Kidney (tissue), 2 donors: ENCODE measurements around the gene FAM221A. TPM values are rescaled to one million over a fixed set of nuclear protein-coding genes. Genes with fewer than 3 reads are reported as not detected.

Experiments used
- polyA plus RNA-seq: library from polyadenylated mRNA; stranded (reverse); fragments of 350-450 nt; fragmentation: Illumina TruSeq; extraction: RNeasy Lipid Tissue Mini Kit (QIAGEN cat#74804); gene quantifications from one replicate; pipeline ENCODE4 v1.2.3, GENCODE V29; 2014; ENCODE audit warnings: low read depth, low replicate concordance; ENCODE audit not compliant: insufficient read depth
- total RNA-seq: library from RNA; stranded (reverse); fragmentation: NEBNext Ultra II Directional; extraction: Animal tissue kit (Norgen Biotek cat#: 25700); gene quantifications from one replicate; pipeline ENCODE4 v1.2.1, GENCODE V29; 2021
- donor health status: DM: yes; HTN: yes; CAD: no.

FAM221A gene
- total and polyA plus RNA-seq, 2 donors from 2014 or later = 8.6 to 8.7 TPM

Other genes with a start within 250 kb of the FAM221A start
- 0.85 TPM for gene IGF2BP3, start 209.7 kb upstream of the FAM221A start, total RNA-seq
- not detected for gene IGF2BP3, start 209.7 kb upstream of the FAM221A start, polyA plus RNA-seq
- gene TRA2A, start 148.2 kb upstream of the FAM221A start, total RNA-seq = 67.1 TPM
- gene TRA2A, start 148.2 kb upstream of the FAM221A start, polyA plus RNA-seq = 46.4 TPM
- 8.9 TPM for gene CCDC126, start 82.8 kb upstream of the FAM221A start, total RNA-seq
- 5.2 TPM for gene CCDC126, start 82.8 kb upstream of the FAM221A start, polyA plus RNA-seq
- gene STK31, start 30.0 kb downstream of the FAM221A start, total RNA-seq = 0.44 TPM
- gene STK31, start 30.0 kb downstream of the FAM221A start, polyA plus RNA-seq = 0.15 TPM